Cerebellar cortex (tissue), 1 donor: ENCODE results near the gene BCOR.

Experiments
- DNase-seq: peaks from one replicate; pipeline ENCODE4 v3.0.0-alpha.2; 2015; ENCODE audit warnings: low spot score

BCOR gene

GRCh38 chrX:40098264-40099054 lies 701 bp upstream of the BCOR start:
- peak; percentile 44 for DNase-seq

- peak; percentile 1 for DNase-seq
These were observed 636 bp downstream of the BCOR start for GRCh38 chrX:40097141-40097503.

GRCh38 chrX:40096395-40097091 lies 1.2 kb downstream of the BCOR start:
- DNase-seq = peak; percentile 12

- peak; percentile 19 for DNase-seq
These were observed 2.0 kb downstream of the BCOR start for GRCh38 chrX:40095583-40096394.

GRCh38 chrX:40094900-40095582 lies 2.7 kb downstream of the BCOR start:
- no peak for DNase-seq

- DNase-seq = peak; percentile 59
These were observed 3.5 kb downstream of the BCOR start for GRCh38 chrX:40094041-40094899.

- DNase-seq = peak; percentile 0
These were observed 4.2 kb downstream of the BCOR start for GRCh38 chrX:40093586-40093985.

- DNase-seq = no peak
These were observed 4.8 kb downstream of the BCOR start for GRCh38 chrX:40092808-40093435.

GRCh38 chrX:40091691-40092421 lies 5.9 kb downstream of the BCOR start:
- DNase-seq = no peak

- no peak for DNase-seq
These were observed 6.8 kb downstream of the BCOR start for GRCh38 chrX:40090961-40091360.

GRCh38 chrX:40090050-40090804 lies 7.5 kb downstream of the BCOR start:
- DNase-seq = peak; percentile 6

- DNase-seq = no peak
These were observed 8.8 kb downstream of the BCOR start for GRCh38 chrX:40088803-40089540.

GRCh38 chrX:40088299-40088625 lies 9.5 kb downstream of the BCOR start:
- DNase-seq = no peak

GRCh38 chrX:40087425-40088298 lies 10.1 kb downstream of the BCOR start:
- DNase-seq = no peak

GRCh38 chrX:40086569-40087335 lies 11.0 kb downstream of the BCOR start:
- peak; percentile 5 for DNase-seq

- peak; percentile 0 for DNase-seq
These were observed 12.0 kb downstream of the BCOR start for GRCh38 chrX:40085714-40086113.

- no peak for DNase-seq
These were observed 12.6 kb downstream of the BCOR start for GRCh38 chrX:40085102-40085551.
